Central memory CD8-positive, alpha-beta T cell (primary cell): ENCODE data around the gene CCDC175.

Experiments
- ATAC-seq: fragments of 150-1000 bp; cut with Tn5 transposase; replicated peaks from 2 replicates; pipeline ENCODE4 v1.10.0; 2022; ENCODE audit warnings: mild to moderate bottlenecking, moderate FRiP score, moderate number of reproducible peaks; ENCODE audit not compliant: poor library complexity, severe bottlenecking; ENCODE audit errors: extremely low read depth
- DNase-seq, 2 donors: peaks; one replicate each; pipeline ENCODE4 v3.0.0; 2021; ENCODE audit warnings: low spot score in 2 of 2
- H3K27ac Mint-ChIP-seq: one replicate; pipeline ENCODE4 v1.8.0; 2022; ENCODE audit warnings: low read depth, mild to moderate bottlenecking, moderate library complexity, mixed read lengths
- H3K27me3 Mint-ChIP-seq: one replicate; pipeline ENCODE4 v1.8.0; 2022; ENCODE audit warnings: mixed read lengths
- H3K36me3 Mint-ChIP-seq: one replicate; pipeline ENCODE4 v1.8.0; 2022; ENCODE audit warnings: mild to moderate bottlenecking, moderate library complexity, mixed read lengths; ENCODE audit not compliant: insufficient read depth
- H3K4me1 Mint-ChIP-seq: one replicate; pipeline ENCODE4 v1.8.0; 2022; ENCODE audit warnings: mixed read lengths
- H3K4me3 Mint-ChIP-seq: one replicate; pipeline ENCODE4 v1.8.0; 2022; ENCODE audit warnings: mild to moderate bottlenecking, moderate library complexity, mixed read lengths
- H3K9me3 Mint-ChIP-seq: one replicate; pipeline ENCODE4 v1.8.0; 2022; ENCODE audit warnings: mixed read lengths

The CCDC175 gene

DNA sequence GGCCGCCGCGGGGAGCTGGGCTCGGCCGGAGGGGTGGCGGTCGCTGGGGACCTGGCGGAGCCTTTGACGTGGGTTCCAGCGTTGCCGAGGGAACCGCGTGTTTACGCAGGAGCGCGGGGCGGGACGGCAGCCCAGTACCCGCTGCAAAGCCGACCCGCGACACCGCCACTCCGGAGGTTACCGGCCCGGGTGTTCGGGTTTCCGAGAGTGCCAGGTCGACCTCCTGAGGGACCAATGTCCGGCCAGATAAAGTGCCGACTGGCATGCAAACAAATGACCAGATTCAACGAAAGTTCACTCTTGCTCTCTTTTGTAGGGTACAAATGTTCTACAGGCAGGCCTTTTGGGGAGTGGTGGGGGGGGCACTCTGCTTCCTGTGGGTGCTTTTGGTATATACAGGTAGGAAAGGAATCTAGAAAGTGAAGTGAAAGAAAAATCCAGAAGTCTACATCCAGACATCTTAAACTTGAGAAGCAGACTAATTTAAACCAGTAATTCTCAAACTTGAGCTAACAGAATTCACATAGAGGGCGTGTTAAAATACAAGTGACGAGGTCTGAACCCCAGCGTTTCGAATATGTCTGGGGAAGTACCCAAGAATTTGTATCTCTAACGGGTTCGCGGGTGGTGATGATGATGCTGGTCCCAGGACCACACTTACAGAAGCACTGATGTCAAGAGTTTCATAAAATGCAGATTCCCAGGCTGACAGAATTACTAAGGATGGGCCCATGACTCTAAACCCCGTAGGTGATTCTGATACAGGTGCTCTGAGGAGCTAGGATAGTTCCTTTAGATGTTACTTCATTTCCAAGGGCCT, 111.1 kb downstream of the CCDC175 start, which contains the start of gene GPR135:
TSS of gene GPR135 (minus strand) at position 65 of the 820 bp plus-strand sequence. CDS start 154 bp downstream, outside the sequence.
- no peaks in the 10 kb centered on the region for H3K4me1 Mint-ChIP-seq
- peak within 1 kb of the TSS; percentile 82 for H3K4me3 Mint-ChIP-seq
- peaks cover 8% of the 10 kb centered on the region for H3K36me3 Mint-ChIP-seq
- no peaks in the 10 kb centered on the region for H3K27me3 Mint-ChIP-seq
- H3K9me3 Mint-ChIP-seq, result no peaks in the 10 kb centered on the region
- DNase-seq (peak in 1 of 2 donors; percentile 35), ATAC-seq (peak; percentile 48)
- peak within 1 kb of the TSS; percentile 61 for H3K27ac Mint-ChIP-seq

DNA sequence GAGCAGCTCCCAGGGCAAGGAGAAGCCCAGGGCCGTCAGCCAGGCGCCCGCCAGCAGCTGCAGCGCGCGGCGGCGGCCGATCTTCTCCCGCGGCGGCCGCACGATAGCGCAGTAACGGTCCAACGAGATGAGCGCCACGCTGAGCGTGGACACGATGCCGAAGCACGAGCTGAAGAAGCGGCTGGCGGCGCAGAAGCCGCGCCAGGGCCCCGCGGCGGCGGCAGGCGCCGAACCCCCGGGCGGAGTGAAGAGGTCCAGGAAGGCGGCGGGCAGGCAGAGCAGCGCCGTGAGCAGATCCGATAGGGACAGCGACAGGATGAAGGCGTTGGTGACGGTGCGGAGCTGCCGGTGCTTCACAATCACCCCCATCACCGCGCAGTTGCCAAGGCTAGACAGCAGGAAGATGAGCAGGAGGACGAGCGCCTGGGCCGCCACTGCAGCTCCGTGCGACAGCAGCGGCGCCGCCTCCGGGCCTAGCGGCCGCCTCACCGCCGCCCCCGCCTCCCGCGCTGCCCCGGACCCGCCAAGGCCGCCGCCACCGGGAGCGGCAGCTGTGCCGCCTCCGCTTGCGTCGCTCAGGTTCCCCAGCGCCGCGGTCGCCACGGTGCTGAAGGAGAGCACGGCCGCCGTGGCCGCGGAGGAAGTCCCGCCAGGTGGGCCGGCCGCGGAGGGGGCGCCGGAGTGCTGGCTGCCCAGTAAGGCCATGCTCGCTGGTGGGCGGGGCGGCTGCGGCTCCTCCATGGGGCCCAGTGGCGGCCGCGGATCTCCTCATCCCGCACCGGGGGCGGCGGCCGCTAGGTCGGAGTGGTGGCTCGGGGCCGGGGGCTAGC, 111.9 kb downstream of the CCDC175 start:
- H3K4me1 Mint-ChIP-seq, result no peaks in the 10 kb centered on the region
- H3K27me3 Mint-ChIP-seq, result no peaks in the 10 kb centered on the region
- DNase-seq (peak; percentile 33 to 49), ATAC-seq (peak; percentile 75)
- no peaks in the 10 kb centered on the region for H3K9me3 Mint-ChIP-seq
- peaks cover 8% of the 10 kb centered on the region for H3K36me3 Mint-ChIP-seq
- H3K4me3 Mint-ChIP-seq, result peak overlapping the region; percentile 82
- H3K27ac Mint-ChIP-seq, result peak overlapping the region; percentile 61

DNA sequence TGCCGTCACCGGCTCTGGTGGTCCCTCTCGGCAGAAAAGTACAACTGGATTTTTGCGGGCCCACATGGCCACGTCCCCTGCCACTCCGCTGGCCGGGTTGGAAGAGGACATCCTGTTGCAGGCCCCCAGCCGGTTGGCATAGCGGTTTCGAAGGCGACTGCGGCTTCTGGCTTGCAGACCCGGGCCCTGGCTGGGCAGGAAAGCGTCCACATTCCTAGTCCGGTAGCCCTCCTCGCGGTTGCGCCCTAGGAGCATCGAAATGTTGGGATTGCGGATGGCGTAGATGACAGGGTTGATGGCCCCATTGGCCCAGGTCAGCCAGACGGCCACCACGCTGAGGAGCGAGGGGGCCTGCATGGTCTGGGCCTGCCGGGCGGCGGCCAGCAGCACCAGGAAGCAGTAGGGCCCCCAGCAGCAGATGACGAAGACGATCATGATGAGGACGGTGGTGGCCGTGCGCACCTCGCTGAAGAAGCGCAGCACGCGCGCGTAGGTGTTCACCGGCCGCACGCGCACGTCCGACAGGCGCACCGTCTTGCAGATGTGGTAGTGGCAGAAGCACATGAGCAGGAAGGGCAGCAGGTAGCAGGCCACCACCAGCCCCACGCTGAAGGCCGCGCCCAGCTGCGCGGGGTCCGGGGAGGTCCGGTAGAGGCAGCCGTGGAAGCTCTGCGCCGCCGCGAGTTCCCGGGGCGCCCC, 112.7 kb downstream of the CCDC175 start:
- no peak for DNase-seq
- Mint-ChIP-seq H3K27ac (peak overlapping the region; percentile 61), H3K9me3 (no peaks in the 10 kb centered on the region), H3K4me3 (peak overlapping the region; percentile 82), H3K4me1 (no peaks in the 10 kb centered on the region), H3K27me3 (no peaks in the 10 kb centered on the region), H3K36me3 (peaks cover 8% of the 10 kb centered on the region)
- ATAC-seq, result no peak

DNA sequence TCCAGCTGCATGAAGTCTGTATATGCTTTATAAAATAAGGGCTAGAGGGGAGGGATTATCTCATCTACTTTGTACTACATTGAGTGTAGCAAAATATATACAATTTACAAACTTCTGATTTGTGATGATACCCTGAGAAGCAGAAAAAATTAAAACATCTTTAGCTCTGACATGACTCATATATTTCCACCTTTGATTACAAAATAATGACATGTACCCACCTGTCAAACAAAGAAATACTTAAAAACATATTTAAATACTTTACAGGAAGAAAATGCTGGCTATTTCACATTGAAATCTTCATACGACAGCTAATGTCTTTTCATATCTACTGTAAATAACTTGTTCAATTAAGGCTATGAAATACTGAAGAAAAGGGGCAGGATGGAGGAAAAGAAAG, 114.7 kb downstream of the CCDC175 start:
- DNase-seq (no peak), ATAC-seq (no peak)
- peaks cover 8% of the 10 kb centered on the region for H3K36me3 Mint-ChIP-seq
- no peaks in the 10 kb centered on the region for H3K4me1 Mint-ChIP-seq
- H3K9me3 Mint-ChIP-seq, result no peaks in the 10 kb centered on the region
- no peak overlapping the region for H3K4me3 Mint-ChIP-seq
- no peak overlapping the region for H3K27ac Mint-ChIP-seq
- no peaks in the 10 kb centered on the region for H3K27me3 Mint-ChIP-seq

DNA sequence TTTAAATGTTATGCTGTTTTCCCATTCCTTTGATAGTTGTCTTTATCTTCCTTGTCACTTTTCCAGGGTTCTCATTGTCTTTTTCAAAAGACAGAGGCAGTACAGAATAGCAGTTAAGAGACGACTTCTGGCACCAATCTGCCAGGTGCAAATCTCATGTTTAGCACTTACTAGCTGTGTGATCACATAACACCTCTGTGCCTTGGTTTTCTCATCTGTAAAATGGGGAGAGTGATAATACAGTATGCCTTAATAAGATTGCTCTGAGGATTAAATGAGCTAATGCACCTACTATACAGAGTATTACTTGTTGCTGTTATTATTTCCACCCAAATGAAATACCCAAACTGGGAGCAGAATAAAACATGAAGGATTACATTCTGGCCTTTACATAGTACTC, 116.2 kb downstream of the CCDC175 start:
- Mint-ChIP-seq H3K9me3 (no peaks in the 10 kb centered on the region), H3K4me1 (no peaks in the 10 kb centered on the region), H3K4me3 (no peak overlapping the region), H3K36me3 (peaks cover 8% of the 10 kb centered on the region), H3K27ac (no peak overlapping the region), H3K27me3 (no peaks in the 10 kb centered on the region)
- ATAC-seq (no peak), DNase-seq (no peak)

DNA sequence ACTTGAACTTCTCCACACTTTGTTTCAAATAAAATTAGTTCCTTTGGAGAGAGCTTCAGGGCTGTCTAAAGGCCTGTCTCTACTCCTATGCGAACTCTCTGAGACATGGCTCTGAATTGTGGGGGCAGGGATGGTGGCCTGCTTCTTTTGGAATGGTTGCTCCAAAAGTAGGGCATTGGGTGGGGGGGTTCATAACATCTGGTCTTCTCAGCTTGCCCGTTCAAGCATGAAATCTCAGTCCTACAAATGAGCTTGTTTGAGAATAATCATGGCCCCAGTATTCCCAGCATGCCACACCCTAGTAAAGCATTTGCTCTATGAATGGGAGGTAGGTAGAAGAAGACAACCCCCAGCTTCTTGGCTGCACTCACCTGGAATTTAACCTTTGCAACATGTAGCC, 118.1 kb downstream of the CCDC175 start:
- no peaks in the 10 kb centered on the region for H3K36me3 Mint-ChIP-seq
- ATAC-seq (no peak), DNase-seq (no peak)
- no peak overlapping the region for H3K4me3 Mint-ChIP-seq
- no peaks in the 10 kb centered on the region for H3K9me3 Mint-ChIP-seq
- H3K27ac Mint-ChIP-seq, result no peak overlapping the region
- no peaks in the 10 kb centered on the region for H3K27me3 Mint-ChIP-seq
- no peaks in the 10 kb centered on the region for H3K4me1 Mint-ChIP-seq

DNA sequence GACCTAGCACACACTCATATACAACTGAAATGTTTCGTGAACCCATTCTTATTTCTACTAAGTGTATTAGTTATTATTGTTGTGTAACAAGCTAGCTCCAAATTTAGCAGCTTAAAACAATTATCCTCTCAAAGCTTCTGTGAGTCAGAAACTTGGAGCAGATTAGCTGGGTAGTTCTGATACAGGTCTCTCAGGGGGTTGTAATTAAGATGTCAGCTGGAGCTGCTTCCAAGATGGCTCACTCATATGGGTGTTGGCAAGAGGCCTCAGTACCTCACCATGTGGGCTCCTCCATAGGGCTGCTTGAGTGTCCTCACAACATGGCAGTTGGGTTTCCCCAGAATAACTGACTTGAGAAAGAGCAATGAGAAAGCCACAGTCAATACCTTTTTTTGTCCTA, 121.2 kb downstream of the CCDC175 start:
- no peak for DNase-seq
- Mint-ChIP-seq H3K27me3 (no peaks in the 10 kb centered on the region), H3K4me1 (no peaks in the 10 kb centered on the region), H3K4me3 (no peak overlapping the region), H3K36me3 (no peaks in the 10 kb centered on the region), H3K27ac (no peak overlapping the region), H3K9me3 (no peaks in the 10 kb centered on the region)
- no peak for ATAC-seq
